ENCODE results near the gene YIPF3.

GRCh38 chr6:43475516-43475915, 41.2 kb downstream of the YIPF3 start:
- TF ChIP-seq CTCF (IDR thresholded peaks at IDR 0.05) (no peak), POLR2A (IDR thresholded peaks at IDR 0.05) (no peak)
